ENCODE data around the gene WNT7A. TPM values are rescaled to one million over a fixed set of nuclear protein-coding genes. Genes with fewer than 3 reads are reported as not detected.

Gene WNT7A
- total RNA-seq: under 1 TPM in 1 of 4 donors, not detected in 3; 0.17 TPM

DNA sequence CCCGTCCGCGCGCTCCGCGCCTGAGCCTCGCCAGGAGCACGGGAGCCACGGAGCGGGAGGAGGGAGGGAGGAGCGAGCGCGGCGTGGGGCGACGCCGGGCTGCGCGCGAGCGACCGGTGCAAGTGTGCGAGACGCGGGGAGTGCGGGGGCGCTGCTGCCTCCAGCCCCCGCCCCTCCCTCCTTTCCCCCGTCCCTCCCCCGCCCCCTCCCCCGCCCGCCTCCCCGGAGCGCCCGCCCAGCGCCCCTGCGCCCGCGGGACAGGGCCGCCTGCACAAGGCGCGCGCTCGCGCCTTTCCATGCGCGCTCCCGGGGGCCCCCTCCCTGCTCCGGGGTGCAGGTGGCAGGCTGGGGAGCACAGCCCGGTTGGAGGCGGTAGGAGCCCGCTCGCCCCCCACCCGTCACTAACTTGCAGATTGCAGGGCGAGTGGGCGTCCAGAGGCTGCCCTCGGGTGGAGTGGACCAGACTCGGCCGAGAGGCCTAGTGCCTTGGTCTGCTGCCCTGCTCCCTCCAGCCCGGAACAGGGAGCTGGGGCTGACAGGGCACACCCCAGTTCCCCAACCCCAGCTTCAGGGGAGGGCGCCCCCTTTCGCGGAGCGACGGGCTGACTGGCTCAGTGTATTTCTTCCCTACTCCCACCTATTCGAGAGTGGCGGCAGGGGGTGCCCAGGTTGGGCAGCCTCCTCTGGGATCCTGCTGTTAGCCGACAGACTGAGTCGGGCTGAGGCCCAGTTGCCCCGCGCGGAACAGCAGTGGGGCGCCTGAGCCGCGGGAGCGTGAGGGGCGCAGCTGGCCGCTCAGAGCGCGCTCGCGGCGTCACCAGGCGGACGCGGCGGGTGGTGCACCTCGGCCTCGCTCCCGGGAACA is at the start of gene WNT7A:
Gene WNT7A, minus strand, starts transcription at position 126 of the 865 bp plus-strand sequence. CDS start 255 bp downstream, outside the sequence.
- TF ChIP-seq, protein P1, sequence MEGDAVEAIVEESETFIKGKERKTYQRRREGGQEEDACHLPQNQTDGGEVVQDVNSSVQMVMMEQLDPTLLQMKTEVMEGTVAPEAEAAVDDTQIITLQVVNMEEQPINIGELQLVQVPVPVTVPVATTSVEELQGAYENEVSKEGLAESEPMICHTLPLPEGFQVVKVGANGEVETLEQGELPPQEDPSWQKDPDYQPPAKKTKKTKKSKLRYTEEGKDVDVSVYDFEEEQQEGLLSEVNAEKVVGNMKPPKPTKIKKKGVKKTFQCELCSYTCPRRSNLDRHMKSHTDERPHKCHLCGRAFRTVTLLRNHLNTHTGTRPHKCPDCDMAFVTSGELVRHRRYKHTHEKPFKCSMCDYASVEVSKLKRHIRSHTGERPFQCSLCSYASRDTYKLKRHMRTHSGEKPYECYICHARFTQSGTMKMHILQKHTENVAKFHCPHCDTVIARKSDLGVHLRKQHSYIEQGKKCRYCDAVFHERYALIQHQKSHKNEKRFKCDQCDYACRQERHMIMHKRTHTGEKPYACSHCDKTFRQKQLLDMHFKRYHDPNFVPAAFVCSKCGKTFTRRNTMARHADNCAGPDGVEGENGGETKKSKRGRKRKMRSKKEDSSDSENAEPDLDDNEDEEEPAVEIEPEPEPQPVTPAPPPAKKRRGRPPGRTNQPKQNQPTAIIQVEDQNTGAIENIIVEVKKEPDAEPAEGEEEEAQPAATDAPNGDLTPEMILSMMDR (IDR thresholded peaks at IDR 0.05; ENCODE audit: low read depth): no peak

DNA sequence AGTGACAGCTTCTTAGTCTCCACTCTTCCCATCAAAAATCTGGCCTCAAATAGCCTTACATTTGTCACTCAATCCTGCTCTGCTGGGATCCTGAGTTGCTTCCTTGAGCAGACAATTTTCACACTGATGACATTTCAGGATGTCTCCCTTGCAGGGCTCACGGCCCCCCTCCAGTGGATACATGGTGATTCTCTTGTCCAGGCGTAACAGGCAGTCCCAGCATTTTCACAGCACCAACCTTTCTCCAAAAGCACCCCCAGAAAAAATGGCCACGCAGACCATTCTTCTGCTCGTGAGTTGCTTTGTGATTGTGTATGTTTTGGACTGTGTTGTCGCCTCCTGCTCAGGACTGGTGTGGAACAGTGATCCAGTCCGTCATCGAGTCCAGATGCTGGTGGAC is 47.4 kb upstream of the WNT7A start:
- TF ChIP-seq, protein P1 (IDR thresholded peaks at IDR 0.05; ENCODE audit: low read depth): no peak

GRCh38 chr3:13916375-13916774 is 36.5 kb upstream of the WNT7A start:
- TF ChIP-seq, protein P1 (IDR thresholded peaks at IDR 0.05; ENCODE audit: low read depth): no peak

DNA sequence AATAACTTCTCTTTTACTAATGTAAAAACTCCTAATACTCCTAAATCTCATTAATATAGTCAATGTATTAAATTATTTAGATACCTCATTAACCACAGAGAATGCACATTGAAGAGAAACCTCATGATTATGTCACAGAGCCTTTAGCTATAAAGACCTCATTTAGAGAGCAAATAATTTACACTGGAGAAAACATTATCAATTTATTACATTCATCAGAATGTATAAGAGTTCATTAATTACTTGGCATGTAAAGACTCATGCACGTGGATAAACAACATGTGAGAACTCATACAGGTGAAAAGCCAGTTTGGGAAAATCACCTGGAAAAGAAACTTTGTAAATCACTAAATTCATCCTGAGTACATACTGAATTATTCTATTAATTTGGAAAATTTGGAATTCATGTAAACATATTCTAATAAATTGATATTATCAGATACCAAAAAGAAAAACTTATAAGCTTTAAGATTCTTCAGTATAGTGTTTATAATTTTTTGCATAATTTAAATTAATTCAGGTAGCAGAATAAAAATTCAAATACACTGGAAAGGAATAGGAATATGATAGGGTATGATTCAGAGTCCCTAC is 22.9 kb upstream of the WNT7A start:
- TF ChIP-seq, protein P1 (IDR thresholded peaks at IDR 0.05; ENCODE audit: low read depth): no peak

DNA sequence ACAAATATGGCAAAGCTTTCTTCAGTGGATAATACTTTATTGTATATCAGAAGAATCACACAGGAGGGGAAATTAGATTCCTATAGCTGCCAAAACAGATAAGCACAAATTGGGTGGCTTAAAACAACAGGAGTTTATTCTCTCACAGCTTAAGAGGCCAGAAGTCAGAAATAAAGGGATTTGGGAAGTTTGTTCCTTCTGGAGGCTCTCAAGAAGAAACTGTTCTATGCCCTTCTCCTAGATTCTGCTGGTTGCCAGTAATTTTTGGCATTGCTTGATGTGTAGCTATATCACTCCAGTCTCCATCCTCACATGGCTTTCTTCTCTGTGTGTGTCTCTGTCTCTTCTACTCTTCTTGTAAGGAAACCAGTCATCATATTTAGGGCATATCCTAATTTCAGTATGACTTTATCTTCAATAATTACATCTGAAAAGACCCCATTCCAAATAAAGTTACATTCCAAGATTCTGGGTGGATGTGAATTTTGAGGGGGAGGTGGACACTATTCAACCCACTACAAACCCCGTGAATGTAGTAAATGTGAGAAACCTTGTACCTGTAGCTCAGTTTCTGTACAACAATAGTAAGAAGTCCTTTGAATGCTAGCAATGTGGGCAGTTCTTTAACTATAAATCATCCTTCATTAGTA is 22.2 kb upstream of the WNT7A start:
- TF ChIP-seq, protein P1 (IDR thresholded peaks at IDR 0.05; ENCODE audit: low read depth): no peak

GRCh38 chr3:13898346-13898745 is 18.5 kb upstream of the WNT7A start:
- TF ChIP-seq, protein P1 (IDR thresholded peaks at IDR 0.05; ENCODE audit: low read depth): no peak

Data from subcutaneous adipose tissue (tissue), 4 donors.